HepG2 (cell line): ENCODE results near the gene SEMA3E. TPM values are rescaled to one million over a fixed set of nuclear protein-coding genes. Genes with fewer than 3 reads are reported as not detected.

Source experiments
- ATAC-seq: fragments of 200-7000 bp; cut with Tn5 transposase; 3 replicates; pipeline ENCODE4 v1.9.1; 2020; ENCODE audit warnings: mild to moderate bottlenecking, moderate library complexity
- BruUV-seq: library from RNA; stranded (reverse); fragments of 400-500 nt; replicated peaks from 2 replicates; lab custom pipeline; 2021; lab: Mats Ljungman, UMichigan
- CTCF ChIA-PET: fragments of 300-600 bp; formaldehyde crosslinking; extraction: SDS; loops from one replicate; lab custom pipeline; 2021; ENCODE audit warnings: low total read pairs, inconsistent platforms, low intra/inter-chr PET ratio; lab: Yijun Ruan, JAX
- POLR2A ChIA-PET: fragments of 350-600 bp; sonication (Branson Sonifier 250); formaldehyde crosslinking; loops from one replicate; lab custom pipeline; 2020; ENCODE audit warnings: antibody characterized with exemption, inconsistent platforms; lab: Yijun Ruan, JAX
- DNase-seq: peaks from one replicate; pipeline ENCODE4 v3.0.0-alpha.2; 2015; ENCODE audit warnings: low spot score
- FAIRE-seq: peaks from 3 replicates; lab custom pipeline; 2011; peaks lifted over from hg19 to GRCh38; lab: Jason Lieb, UNC
- H2AFZ ChIP-seq: one replicate; pipeline ENCODE4 v1.6.1; 2011; ENCODE audit warnings: low read length, inconsistent platforms
- H3K27ac ChIP-seq: fragments of 300-600 bp; 3 replicates; pipeline ENCODE4 v1.8.0; 2011; ENCODE audit warnings: mixed run types, mild to moderate bottlenecking, mixed read lengths, low read length, inconsistent platforms; ENCODE audit not compliant: insufficient read depth; ENCODE audit errors: extremely low read length
- H3K27me3 ChIP-seq, 2 experiments: fragments of 200-600 bp in 1 of 2; 2 replicates in 1 of 2; 3 replicates in 1 of 2; pipeline versions ENCODE4 v1.6.0 to v1.8.0; 2011; ENCODE audit warnings: low read length in 2 of 2, mild to moderate bottlenecking in 2 of 2, moderate library complexity in 2 of 2, inconsistent platforms in 1 of 2; ENCODE audit not compliant: insufficient read depth in 2 of 2, control insufficient read depth in 1 of 2
- H3K36me3 ChIP-seq, 2 experiments: fragments of 200-600 bp in 1 of 2; replicated peaks in 1 of 2; 2 replicates in 1 of 2; 3 replicates in 1 of 2; pipeline versions ENCODE4 v1.5.1 to v1.8.0; 2011; ENCODE audit warnings: low read length in 2 of 2, inconsistent platforms in 1 of 2; ENCODE audit not compliant: insufficient read depth in 2 of 2, control insufficient read depth in 1 of 2
- H3K4me1 ChIP-seq: 2 replicates; pipeline ENCODE4 v1.5.1; 2012; ENCODE audit warnings: low read length, inconsistent platforms; ENCODE audit not compliant: insufficient read depth
- H3K4me2 ChIP-seq: 2 replicates; pipeline ENCODE4 v1.6.0; 2011; ENCODE audit warnings: low read depth, low read length, inconsistent platforms
- H3K4me3 ChIP-seq, 3 experiments: fragments of 200-600 bp in 1 of 3; sonication (generic), shearing (Covaris generic) in 1 of 3; replicated peaks in 1 of 3; 2 replicates each; pipeline ENCODE4 v1.5.1; 2011 to 2016; ENCODE audit warnings: low read length in 3 of 3, inconsistent platforms in 2 of 3, low read depth in 2 of 3, mild to moderate bottlenecking in 2 of 3, control low read depth in 1 of 3, mixed read lengths in 1 of 3; ENCODE audit not compliant: insufficient read depth in 1 of 3
- H3K79me2 ChIP-seq: one replicate; pipeline ENCODE4 v1.6.1; 2011; ENCODE audit warnings: low read length, inconsistent platforms; ENCODE audit not compliant: insufficient read depth
- H3K9ac ChIP-seq: 2 replicates; pipeline ENCODE4 v1.6.0; 2011; ENCODE audit warnings: mild to moderate bottlenecking, low read depth, low read length, inconsistent platforms; ENCODE audit not compliant: insufficient read depth
- H3K9me3 ChIP-seq: 2 replicates; pipeline ENCODE4 v1.5.1; 2012; ENCODE audit warnings: mild to moderate bottlenecking, low read length
- H4K20me1 ChIP-seq: 2 replicates; pipeline ENCODE4 v1.6.0; 2011; ENCODE audit warnings: inconsistent platforms, mild to moderate bottlenecking, low read length, moderate library complexity; ENCODE audit not compliant: insufficient read depth
- CEBPG ChIP-seq: IDR thresholded peaks from 2 replicates; pipeline ENCODE4 v1.6.1; 2016
- CENPX ChIP-seq: sonication (generic); formaldehyde crosslinking; IDR thresholded peaks from 2 replicates; pipeline ENCODE4 v1.9.0; 2021; ENCODE audit warnings: mild to moderate bottlenecking, missing genetic modification reagents, moderate library complexity
- CREM ChIP-seq, 2 experiments: sonication (generic) in 1 of 2; formaldehyde crosslinking in 1 of 2; IDR thresholded peaks; 2 replicates each; pipeline versions ENCODE4 v1.4.0 to v1.6.1; 2016 to 2020; ENCODE audit warnings: antibody characterized with exemption in 1 of 2, mild to moderate bottlenecking in 1 of 2, missing genetic modification reagents in 1 of 2
- ISX ChIP-seq: sonication (generic); formaldehyde crosslinking; conservative IDR thresholded peaks from 2 replicates; pipeline ENCODE4 v1.5.0; 2020; ENCODE audit warnings: missing genetic modification reagents
- KLF9 ChIP-seq: IDR thresholded peaks from 2 replicates; pipeline ENCODE4 v1.6.1; 2016; ENCODE audit warnings: low read depth
- MNT ChIP-seq: fragments of 450-650 bp; IDR thresholded peaks from 2 replicates; pipeline ENCODE4 v1.6.1; 2016
- MYNN ChIP-seq: sonication (generic); formaldehyde crosslinking; IDR thresholded peaks from 2 replicates; pipeline ENCODE4 v1.4.0; 2020; ENCODE audit warnings: mild to moderate bottlenecking, low read depth, missing genetic modification reagents
- RBAK ChIP-seq: sonication (generic); formaldehyde crosslinking; IDR thresholded peaks from 2 replicates; pipeline ENCODE4 v1.5.1; 2020; ENCODE audit warnings: mild to moderate bottlenecking, missing genetic modification reagents
- TAF15 ChIP-seq: fragments of 200-400 bp; formaldehyde crosslinking; IDR thresholded peaks from one replicate; pipeline ENCODE4 v1.6.1; 2018; ENCODE audit warnings: mild to moderate bottlenecking, low read depth, low read length; ENCODE audit not compliant: poor library complexity, severe bottlenecking
- ZBTB8A ChIP-seq: sonication (generic); formaldehyde crosslinking; IDR thresholded peaks from 2 replicates; pipeline ENCODE4 v1.4.0; 2020; ENCODE audit warnings: mild to moderate bottlenecking, low read depth, missing genetic modification reagents, borderline replicate concordance
- ZKSCAN1 ChIP-seq: fragments of 150-350 bp; IDR thresholded peaks from 2 replicates; pipeline ENCODE4 v1.6.1; 2014; ENCODE audit warnings: low read length
- ZNF562 ChIP-seq: sonication (generic); formaldehyde crosslinking; IDR thresholded peaks from 2 replicates; pipeline ENCODE4 v1.8.0; 2022; ENCODE audit warnings: missing genetic modification reagents, borderline replicate concordance
- ZNF773 ChIP-seq: sonication (generic); formaldehyde crosslinking; IDR thresholded peaks from 2 replicates; pipeline ENCODE4 v1.4.0; 2020; ENCODE audit warnings: missing genetic modification reagents, borderline replicate concordance
- ZNF83 ChIP-seq: sonication (generic); formaldehyde crosslinking; IDR thresholded peaks from 2 replicates; pipeline ENCODE4 v1.4.0; 2020; ENCODE audit warnings: missing genetic modification reagents, mild to moderate bottlenecking, borderline replicate concordance
- ZSCAN31 ChIP-seq: sonication (generic); formaldehyde crosslinking; IDR thresholded peaks from 2 replicates; pipeline ENCODE4 v1.5.0; 2020; ENCODE audit warnings: low read depth, mild to moderate bottlenecking, missing genetic modification reagents
- WGBS: methylation state at CpG from one replicate; pipeline ENCODE4 v1.1.6; 2017; ENCODE audit warnings: low lambda C conversion rate; 5-methylcytosine and 5-hydroxymethylcytosine counted together
- in situ Hi-C: cut with HindIII; loops from 2 replicates; pipeline ENCODE4 v1.10.0; 2017; ENCODE audit warnings: low pct_unique_long_range_greater_than_20kb; ENCODE audit not compliant: extremely low pct_ligation_motif_present
- intact Hi-C: fragments of 100-400 bp; cut with micrococcal nuclease; formaldehyde crosslinking; loops from one replicate; pipeline ENCODE4 v1.10.0; 2022; ENCODE audit not compliant: unreplicated experiment
- polyA plus RNA-seq, 8 experiments: library from polyadenylated mRNA; depleted of rRNA in 3 of 8; stranded (reverse) in 7 of 8; unstranded in 1 of 8; fragments of >200 nt; fragmentation: Illumina TruSeq in 4 of 8; extraction: Trizol in 4 of 8; gene quantifications; 2 replicates each; pipeline versions ENCODE4 v1.2.1 to v1.2.3, GENCODE V29; 2011 to 2016; ENCODE audit warnings: low read depth in 4 of 8, missing spikeins in 1 of 8, mixed read lengths in 1 of 8; ENCODE audit not compliant: insufficient read depth in 1 of 8
- total RNA-seq, 5 experiments: library from RNA; depleted of rRNA; stranded (reverse); fragments of >200 nt; fragmentation: Illumina TruSeq; extraction: Trizol; gene quantifications; 2 replicates each; pipeline ENCODE4 v1.2.3, GENCODE V29; 2016; ENCODE audit warnings: low read depth in 1 of 5

SEMA3E gene
- total and polyA plus RNA-seq, 2 of the 13 experiments (the other 11 are each of a cell fraction or from before 2014, with no cell fraction given), result not detected

- no peaks in the 10 kb centered on the region for H3K79me2 ChIP-seq
- H4K20me1 ChIP-seq, result no peaks in the 10 kb centered on the region
- ChIA-PET POLR2A (no interaction called here), CTCF (no interaction called here)
- H3K9me3 ChIP-seq, result no peaks in the 10 kb centered on the region
- H3K4me1 ChIP-seq, result no peaks in the 10 kb centered on the region
- intact Hi-C loops (no loop called here), in situ Hi-C loops (no loop called here)
- H3K9ac ChIP-seq, result no peak overlapping the region
- TF ChIP-seq ZBTB8A (CRISPR knock-in tag), result no peak
- TF ChIP-seq ISX (CRISPR knock-in tag), result no peak
- TF ChIP-seq CENPX (CRISPR knock-in tag), result no peak
- no peak for TF ChIP-seq MNT
- TF ChIP-seq ZSCAN31, result no peak
- no peak for TF ChIP-seq ZNF773 (CRISPR knock-in tag)
- TF ChIP-seq KLF9 (CRISPR knock-in tag), result no peak
- TF ChIP-seq TAF15, result no peak
- no peak for TF ChIP-seq ZKSCAN1
- TF ChIP-seq CEBPG (CRISPR knock-in tag), result no peak
- TF ChIP-seq MYNN (CRISPR knock-in tag), result no peak
- no peak for TF ChIP-seq ZNF562
- TF ChIP-seq RBAK (CRISPR knock-in tag), result no peak
- no peak for TF ChIP-seq CREM (IDR thresholded peaks at IDR 0.05)
- TF ChIP-seq CREM (CRISPR knock-in tag; IDR thresholded peaks at IDR 0.05), result no peak
- no peak for TF ChIP-seq ZNF83 (CRISPR knock-in tag)
- BruUV-seq, result no TSS peak
- H3K27ac ChIP-seq, result no peak overlapping the region
- FAIRE-seq, result no peak
- 7% methylated on average over 1 of the region's 1 CpG for WGBS
- no peak for ATAC-seq
- H3K27me3 ChIP-seq, result no peaks in the 10 kb centered on the region
- DNase-seq, result no peak
- no peak overlapping the region for H2AFZ ChIP-seq
- no peaks in the 10 kb centered on the region for H3K36me3 ChIP-seq
- no peak overlapping the region for H3K4me3 ChIP-seq
- H3K4me2 ChIP-seq, result no peak overlapping the region
Observed at GRCh38 chr7:83611776-83612175, 37.2 kb downstream of the SEMA3E start.
